HL-60 (cell line): ENCODE results near the gene NTF3.

Source experiments
- GABPA ChIP-seq: IDR thresholded peaks from 2 replicates; pipeline ENCODE4 v1.6.1; 2012; ENCODE audit warnings: low read depth
- POLR2AphosphoS5 ChIP-seq: IDR thresholded peaks from 2 replicates; pipeline ENCODE4 v1.6.1; 2012; ENCODE audit warnings: low read depth
- TF ChIP-seq, protein P1 (sequence below): IDR thresholded peaks from one replicate; pipeline ENCODE4 v1.5.1; 2011; ENCODE audit warnings: low read length, control low read depth, inconsistent platforms; ENCODE audit not compliant: insufficient read depth

DNA sequence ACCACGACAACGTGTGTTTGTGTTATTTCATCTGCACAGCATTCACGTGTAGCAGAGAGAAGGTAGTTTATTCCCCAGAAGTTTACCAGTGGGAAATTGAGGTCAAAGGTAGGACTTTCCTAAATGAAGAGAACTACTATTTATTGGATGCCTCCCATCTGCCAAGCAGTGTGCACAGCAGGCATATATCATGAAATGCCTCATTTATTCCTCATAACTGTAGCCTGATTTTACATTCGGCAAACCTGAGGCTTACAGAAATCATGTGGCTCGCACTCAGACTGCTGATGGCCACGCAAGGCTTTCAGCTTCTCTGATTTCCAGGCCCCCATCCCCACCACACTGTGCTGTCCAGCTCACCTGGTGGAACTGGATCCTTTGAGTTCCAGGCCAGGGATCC, 33.5 kb downstream of the NTF3 start:
- TF ChIP-seq, protein P1, sequence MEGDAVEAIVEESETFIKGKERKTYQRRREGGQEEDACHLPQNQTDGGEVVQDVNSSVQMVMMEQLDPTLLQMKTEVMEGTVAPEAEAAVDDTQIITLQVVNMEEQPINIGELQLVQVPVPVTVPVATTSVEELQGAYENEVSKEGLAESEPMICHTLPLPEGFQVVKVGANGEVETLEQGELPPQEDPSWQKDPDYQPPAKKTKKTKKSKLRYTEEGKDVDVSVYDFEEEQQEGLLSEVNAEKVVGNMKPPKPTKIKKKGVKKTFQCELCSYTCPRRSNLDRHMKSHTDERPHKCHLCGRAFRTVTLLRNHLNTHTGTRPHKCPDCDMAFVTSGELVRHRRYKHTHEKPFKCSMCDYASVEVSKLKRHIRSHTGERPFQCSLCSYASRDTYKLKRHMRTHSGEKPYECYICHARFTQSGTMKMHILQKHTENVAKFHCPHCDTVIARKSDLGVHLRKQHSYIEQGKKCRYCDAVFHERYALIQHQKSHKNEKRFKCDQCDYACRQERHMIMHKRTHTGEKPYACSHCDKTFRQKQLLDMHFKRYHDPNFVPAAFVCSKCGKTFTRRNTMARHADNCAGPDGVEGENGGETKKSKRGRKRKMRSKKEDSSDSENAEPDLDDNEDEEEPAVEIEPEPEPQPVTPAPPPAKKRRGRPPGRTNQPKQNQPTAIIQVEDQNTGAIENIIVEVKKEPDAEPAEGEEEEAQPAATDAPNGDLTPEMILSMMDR: no peak
- TF ChIP-seq POLR2AphosphoS5: no peak
- TF ChIP-seq GABPA: no peak
